ENCODE data around the gene ME3. TPM values are rescaled to one million over a fixed set of nuclear protein-coding genes. Genes with fewer than 3 reads are reported as not detected.
A peak's percentile ranks its signal among the peaks of the same experiment; 100 is the strongest.

ME3 gene
- total RNA-seq, 1 experiment from 2014 or later: 1.8 TPM

GRCh38 chr11:86499723-86500129 is 172.7 kb downstream of the ME3 start (continued):
- TF ChIP-seq NR3C1 (CRISPR knock-in tag; conservative IDR thresholded peaks at IDR 0.05; ENCODE audit: low read depth): no peak
- no peak for TF ChIP-seq ESRRA (CRISPR knock-in tag; IDR thresholded peaks at IDR 0.05; ENCODE audit: borderline replicate concordance)
- no peak for TF ChIP-seq ZNF416 (CRISPR knock-in tag; IDR thresholded peaks at IDR 0.05)
- no peak for TF ChIP-seq KAT7 (CRISPR knock-in tag; IDR thresholded peaks at IDR 0.05; ENCODE audit: borderline replicate concordance)
- no peak for TF ChIP-seq RORB (CRISPR knock-in tag; IDR thresholded peaks at IDR 0.05)
- no peak for TF ChIP-seq ZNF423 (CRISPR knock-in tag; IDR thresholded peaks at IDR 0.05)

GRCh38 chr11:86497836-86498235 is 174.6 kb downstream of the ME3 start:
- Mint-ChIP-seq H3K36me3 (no peaks in the 10 kb centered on the region), H3K27ac (no peak overlapping the region), H3K4me3 (no peak overlapping the region), H3K4me1 (peaks cover 24% of the 10 kb centered on the region), H3K9me3 (no peaks in the 10 kb centered on the region), H3K27me3 (ENCODE audit: low read depth) (no peaks in the 10 kb centered on the region)
- ChIA-PET CTCF (no interaction called here), POLR2A (interaction anchor here (0.6 kb wide), 1 partner anchor 582 kb away, joined by 3 read pairs; no protein-coding TSS in a partner anchor)
- TF ChIP-seq JUN (CRISPR knock-in tag; IDR thresholded peaks at IDR 0.05): no peak
- 0 out of 2 replicates have a peak, but pooled peaks have one; percentile 21 for TF ChIP-seq ZBTB21 (CRISPR knock-in tag; IDR thresholded peaks at IDR 0.05; ENCODE audit: borderline replicate concordance)
- no peak for TF ChIP-seq ZNF232 (CRISPR knock-in tag; IDR thresholded peaks at IDR 0.05)
- TF ChIP-seq SOX15 (CRISPR knock-in tag; IDR thresholded peaks at IDR 0.05): no peak
- DNase-seq (ENCODE audit: low spot score) (no peak), ATAC-seq (no peak)

DNA sequence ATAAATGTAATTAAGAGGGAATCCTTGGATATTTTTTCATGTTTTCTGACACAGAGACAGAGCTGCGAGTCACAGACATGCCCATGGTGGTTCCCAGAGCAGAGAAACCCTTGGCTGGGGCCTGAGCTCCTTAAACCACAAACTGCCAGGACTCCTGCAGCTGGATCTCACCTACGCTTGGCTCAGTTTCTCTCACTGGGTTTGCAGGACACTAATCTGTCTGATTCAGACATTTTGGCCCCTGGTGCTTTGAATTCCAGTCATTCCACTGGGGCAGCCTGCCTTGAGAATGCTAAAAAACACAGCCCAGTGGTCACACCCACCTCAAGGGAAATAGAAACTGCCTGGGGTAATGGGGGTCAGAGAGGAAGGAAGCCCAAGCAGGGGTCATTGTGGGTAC is 175.1 kb downstream of the ME3 start:
- Mint-ChIP-seq H3K27ac (peak overlapping the region; percentile 25; the same call in 1 of the 2 replicates), H3K4me3 (no peak overlapping the region), H3K4me1 (peaks cover 24% of the 10 kb centered on the region), H3K27me3 (ENCODE audit: low read depth) (no peaks in the 10 kb centered on the region), H3K9me3 (no peaks in the 10 kb centered on the region), H3K36me3 (no peaks in the 10 kb centered on the region)
- CTCF ChIA-PET: interaction anchor here (1.4 kb wide), 1 partner anchor 179 kb away, joined by 4 read pairs; no protein-coding TSS in a partner anchor
- POLR2A ChIA-PET: no interaction called here
- ATAC-seq (peak; percentile 56), DNase-seq (ENCODE audit: low spot score) (no peak)
- TF ChIP-seq, protein P1, sequence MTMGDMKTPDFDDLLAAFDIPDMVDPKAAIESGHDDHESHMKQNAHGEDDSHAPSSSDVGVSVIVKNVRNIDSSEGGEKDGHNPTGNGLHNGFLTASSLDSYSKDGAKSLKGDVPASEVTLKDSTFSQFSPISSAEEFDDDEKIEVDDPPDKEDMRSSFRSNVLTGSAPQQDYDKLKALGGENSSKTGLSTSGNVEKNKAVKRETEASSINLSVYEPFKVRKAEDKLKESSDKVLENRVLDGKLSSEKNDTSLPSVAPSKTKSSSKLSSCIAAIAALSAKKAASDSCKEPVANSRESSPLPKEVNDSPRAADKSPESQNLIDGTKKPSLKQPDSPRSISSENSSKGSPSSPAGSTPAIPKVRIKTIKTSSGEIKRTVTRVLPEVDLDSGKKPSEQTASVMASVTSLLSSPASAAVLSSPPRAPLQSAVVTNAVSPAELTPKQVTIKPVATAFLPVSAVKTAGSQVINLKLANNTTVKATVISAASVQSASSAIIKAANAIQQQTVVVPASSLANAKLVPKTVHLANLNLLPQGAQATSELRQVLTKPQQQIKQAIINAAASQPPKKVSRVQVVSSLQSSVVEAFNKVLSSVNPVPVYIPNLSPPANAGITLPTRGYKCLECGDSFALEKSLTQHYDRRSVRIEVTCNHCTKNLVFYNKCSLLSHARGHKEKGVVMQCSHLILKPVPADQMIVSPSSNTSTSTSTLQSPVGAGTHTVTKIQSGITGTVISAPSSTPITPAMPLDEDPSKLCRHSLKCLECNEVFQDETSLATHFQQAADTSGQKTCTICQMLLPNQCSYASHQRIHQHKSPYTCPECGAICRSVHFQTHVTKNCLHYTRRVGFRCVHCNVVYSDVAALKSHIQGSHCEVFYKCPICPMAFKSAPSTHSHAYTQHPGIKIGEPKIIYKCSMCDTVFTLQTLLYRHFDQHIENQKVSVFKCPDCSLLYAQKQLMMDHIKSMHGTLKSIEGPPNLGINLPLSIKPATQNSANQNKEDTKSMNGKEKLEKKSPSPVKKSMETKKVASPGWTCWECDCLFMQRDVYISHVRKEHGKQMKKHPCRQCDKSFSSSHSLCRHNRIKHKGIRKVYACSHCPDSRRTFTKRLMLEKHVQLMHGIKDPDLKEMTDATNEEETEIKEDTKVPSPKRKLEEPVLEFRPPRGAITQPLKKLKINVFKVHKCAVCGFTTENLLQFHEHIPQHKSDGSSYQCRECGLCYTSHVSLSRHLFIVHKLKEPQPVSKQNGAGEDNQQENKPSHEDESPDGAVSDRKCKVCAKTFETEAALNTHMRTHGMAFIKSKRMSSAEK (CRISPR knock-in tag; IDR thresholded peaks at IDR 0.05; ENCODE audit: borderline replicate concordance): no peak
- TF ChIP-seq ZNF425 (CRISPR knock-in tag; conservative IDR thresholded peaks at IDR 0.05) (no peak), ZNF317 (CRISPR knock-in tag; IDR thresholded peaks at IDR 0.05; ENCODE audit: borderline replicate concordance, low read depth) (no peak), E2F1 (CRISPR knock-in tag; IDR thresholded peaks at IDR 0.05) (no peak), TEAD1 (CRISPR knock-in tag; IDR thresholded peaks at IDR 0.05) (no peak), FOXP1 (CRISPR knock-in tag; IDR thresholded peaks at IDR 0.05; ENCODE audit: borderline replicate concordance) (no peak), CDX4 (CRISPR knock-in tag; IDR thresholded peaks at IDR 0.05; ENCODE audit: borderline replicate concordance) (no peak), ZNF138 (CRISPR knock-in tag; conservative IDR thresholded peaks at IDR 0.05) (no peak), ZNF396 (CRISPR knock-in tag; IDR thresholded peaks at IDR 0.05; ENCODE audit: borderline replicate concordance) (no peak), ETV6 (CRISPR knock-in tag; IDR thresholded peaks at IDR 0.05) (no peak), RORB (CRISPR knock-in tag; IDR thresholded peaks at IDR 0.05) (no peak), MXD4 (CRISPR knock-in tag; IDR thresholded peaks at IDR 0.05; ENCODE audit: borderline replicate concordance) (no peak), ZNF121 (CRISPR knock-in tag; IDR thresholded peaks at IDR 0.05) (no peak), ZNF671 (CRISPR knock-in tag; IDR thresholded peaks at IDR 0.05) (no peak), CREM (CRISPR knock-in tag; IDR thresholded peaks at IDR 0.05) (no peak)
- TF ChIP-seq, protein P2, sequence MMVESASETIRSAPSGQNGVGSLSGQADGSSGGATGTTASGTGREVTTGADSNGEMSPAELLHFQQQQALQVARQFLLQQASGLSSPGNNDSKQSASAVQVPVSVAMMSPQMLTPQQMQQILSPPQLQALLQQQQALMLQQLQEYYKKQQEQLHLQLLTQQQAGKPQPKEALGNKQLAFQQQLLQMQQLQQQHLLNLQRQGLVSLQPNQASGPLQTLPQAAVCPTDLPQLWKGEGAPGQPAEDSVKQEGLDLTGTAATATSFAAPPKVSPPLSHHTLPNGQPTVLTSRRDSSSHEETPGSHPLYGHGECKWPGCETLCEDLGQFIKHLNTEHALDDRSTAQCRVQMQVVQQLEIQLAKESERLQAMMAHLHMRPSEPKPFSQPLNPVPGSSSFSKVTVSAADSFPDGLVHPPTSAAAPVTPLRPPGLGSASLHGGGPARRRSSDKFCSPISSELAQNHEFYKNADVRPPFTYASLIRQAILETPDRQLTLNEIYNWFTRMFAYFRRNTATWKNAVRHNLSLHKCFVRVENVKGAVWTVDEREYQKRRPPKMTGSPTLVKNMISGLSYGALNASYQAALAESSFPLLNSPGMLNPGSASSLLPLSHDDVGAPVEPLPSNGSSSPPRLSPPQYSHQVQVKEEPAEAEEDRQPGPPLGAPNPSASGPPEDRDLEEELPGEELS (CRISPR knock-in tag; IDR thresholded peaks at IDR 0.05): no peak
